ENCODE data around the gene UBN2.

The UBN2 gene

GRCh38 chr7:139230484-139230773 lies 608 bp upstream of the UBN2 start:
- TF ChIP-seq CTCF (IDR thresholded peaks at IDR 0.05), result no peak

- TF ChIP-seq CTCF (IDR thresholded peaks at IDR 0.05), result no peak
These were observed 708 bp downstream of the UBN2 start for GRCh38 chr7:139231513-139232376.

DNA sequence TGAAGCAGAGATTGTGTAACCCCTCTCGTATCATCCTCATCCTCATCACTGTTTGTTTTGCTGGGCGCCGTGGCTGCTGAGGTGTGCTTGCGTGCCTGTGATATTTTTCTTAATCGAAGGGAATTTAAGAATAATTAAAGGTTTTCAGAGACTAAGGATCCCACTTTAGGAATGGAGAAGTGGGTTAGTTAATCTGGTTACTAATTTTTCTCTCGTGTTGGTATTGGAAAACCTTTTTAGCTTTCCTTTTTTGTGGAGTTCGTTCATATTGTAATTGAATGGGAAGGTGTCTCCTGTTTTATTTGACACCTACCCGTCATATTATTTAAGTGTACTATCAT lies 1.3 kb downstream of the UBN2 start:
- TF ChIP-seq CTCF (IDR thresholded peaks at IDR 0.05), result no peak

- TF ChIP-seq CTCF (IDR thresholded peaks at IDR 0.05), result no peak
These were observed 1.9 kb downstream of the UBN2 start for GRCh38 chr7:139232904-139233303.

DNA sequence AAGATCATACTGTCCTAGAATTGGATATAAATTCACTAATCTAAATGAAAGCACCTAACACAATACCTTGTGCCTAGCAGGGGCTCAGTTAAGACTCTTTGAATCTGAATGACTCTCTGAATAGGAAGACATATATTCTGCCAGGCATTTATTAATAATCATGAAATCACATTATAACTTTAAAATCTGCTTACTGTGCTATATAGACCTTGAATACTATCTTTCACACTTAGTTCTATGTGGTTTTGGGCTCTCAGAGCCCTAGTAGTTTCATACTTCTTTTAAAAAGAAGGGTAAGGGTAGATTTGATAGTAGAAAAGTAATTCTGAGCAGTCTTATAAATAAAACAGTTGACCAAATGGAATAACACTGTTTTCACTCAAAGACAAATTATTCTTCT lies 10.2 kb downstream of the UBN2 start:
- TF ChIP-seq CTCF (IDR thresholded peaks at IDR 0.05), result no peak

- no peak for TF ChIP-seq CTCF (IDR thresholded peaks at IDR 0.05)
These were observed 11.8 kb downstream of the UBN2 start for GRCh38 chr7:139242741-139243281.

DNA sequence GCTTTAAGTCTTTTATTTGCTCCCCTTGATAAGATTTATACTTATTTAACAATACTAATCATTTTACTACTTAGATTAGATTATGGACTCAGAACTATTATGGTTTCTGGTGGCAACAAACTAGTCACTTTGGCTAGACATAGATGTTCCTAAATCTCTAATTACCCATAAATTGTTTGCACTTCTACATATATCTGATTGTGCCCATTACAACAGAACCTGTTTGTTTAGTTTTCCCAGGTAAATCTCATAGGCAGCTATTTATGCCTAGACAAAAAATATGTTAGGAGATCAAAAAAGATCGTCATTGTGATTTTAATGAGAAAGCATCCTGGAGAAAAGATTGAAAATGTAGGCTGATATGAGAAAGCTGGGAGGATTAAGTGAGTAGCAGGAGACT lies 14.4 kb downstream of the UBN2 start:
- TF ChIP-seq CTCF (IDR thresholded peaks at IDR 0.05), result no peak

GRCh38 chr7:139246494-139246893 lies 15.5 kb downstream of the UBN2 start:
- TF ChIP-seq CTCF (IDR thresholded peaks at IDR 0.05), result no peak
